ENCODE results near the gene ZDHHC14.

ZDHHC14 gene

DNA sequence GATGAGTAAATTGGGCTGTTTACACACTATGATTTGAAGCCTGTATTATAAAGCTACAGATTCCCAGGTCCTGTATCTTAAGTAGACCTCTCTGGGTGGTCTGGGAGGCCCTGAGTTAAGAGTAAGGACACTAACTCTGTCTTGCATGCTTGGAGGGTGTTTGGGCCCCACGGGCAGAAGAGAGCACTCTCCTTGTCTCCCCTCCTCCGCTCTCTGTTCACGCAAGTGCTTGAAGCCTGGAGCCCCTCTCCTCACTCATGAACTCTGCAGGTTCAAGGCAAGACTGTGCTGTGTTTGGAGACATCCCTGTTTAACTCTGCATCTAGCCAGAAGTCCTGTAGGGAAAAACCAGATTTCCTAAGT is 154.0 kb downstream of the ZDHHC14 start:
- Histone ChIP-seq H3K4me2 (ENCODE audit: low read length) (no peak overlapping the region), H3K27ac (ENCODE audit: low read depth, low read length) (no peak overlapping the region), H4K20me1 (ENCODE audit: control insufficient read depth, insufficient read depth, low read depth, low read length) (no peaks in the 10 kb centered on the region), H3K9me2 (replicated peaks; ENCODE audit: control insufficient read depth, low read length) (no peaks in the 10 kb centered on the region), H3K36me3 (ENCODE audit: control insufficient read depth, low read length) (no peaks in the 10 kb centered on the region), H3K4me1 (ENCODE audit: control insufficient read depth, low read length) (peaks cover 59% of the 10 kb centered on the region), H3K27me3 (ENCODE audit: control insufficient read depth, low read length) (no peaks in the 10 kb centered on the region), H3K9me3 (ENCODE audit: control insufficient read depth, insufficient read depth, low read length) (no peaks in the 10 kb centered on the region), H3K4me3 (ENCODE audit: low read length) (no peak overlapping the region), H3F3A (ENCODE audit: control insufficient read depth, insufficient read depth) (0 out of 2 replicates have a peak, but pooled peaks cover 2% of the 10 kb centered on the region), H3K79me2 (ENCODE audit: control insufficient read depth, low read length) (no peaks in the 10 kb centered on the region)
- TF ChIP-seq, protein P1, sequence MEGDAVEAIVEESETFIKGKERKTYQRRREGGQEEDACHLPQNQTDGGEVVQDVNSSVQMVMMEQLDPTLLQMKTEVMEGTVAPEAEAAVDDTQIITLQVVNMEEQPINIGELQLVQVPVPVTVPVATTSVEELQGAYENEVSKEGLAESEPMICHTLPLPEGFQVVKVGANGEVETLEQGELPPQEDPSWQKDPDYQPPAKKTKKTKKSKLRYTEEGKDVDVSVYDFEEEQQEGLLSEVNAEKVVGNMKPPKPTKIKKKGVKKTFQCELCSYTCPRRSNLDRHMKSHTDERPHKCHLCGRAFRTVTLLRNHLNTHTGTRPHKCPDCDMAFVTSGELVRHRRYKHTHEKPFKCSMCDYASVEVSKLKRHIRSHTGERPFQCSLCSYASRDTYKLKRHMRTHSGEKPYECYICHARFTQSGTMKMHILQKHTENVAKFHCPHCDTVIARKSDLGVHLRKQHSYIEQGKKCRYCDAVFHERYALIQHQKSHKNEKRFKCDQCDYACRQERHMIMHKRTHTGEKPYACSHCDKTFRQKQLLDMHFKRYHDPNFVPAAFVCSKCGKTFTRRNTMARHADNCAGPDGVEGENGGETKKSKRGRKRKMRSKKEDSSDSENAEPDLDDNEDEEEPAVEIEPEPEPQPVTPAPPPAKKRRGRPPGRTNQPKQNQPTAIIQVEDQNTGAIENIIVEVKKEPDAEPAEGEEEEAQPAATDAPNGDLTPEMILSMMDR (IDR thresholded peaks at IDR 0.05; ENCODE audit: low read depth, low read length, poor library complexity, severe bottlenecking): no peak
- TF ChIP-seq EZH2phosphoT487 (IDR thresholded peaks at IDR 0.05; ENCODE audit: borderline replicate concordance, low read length): no peak

DNA sequence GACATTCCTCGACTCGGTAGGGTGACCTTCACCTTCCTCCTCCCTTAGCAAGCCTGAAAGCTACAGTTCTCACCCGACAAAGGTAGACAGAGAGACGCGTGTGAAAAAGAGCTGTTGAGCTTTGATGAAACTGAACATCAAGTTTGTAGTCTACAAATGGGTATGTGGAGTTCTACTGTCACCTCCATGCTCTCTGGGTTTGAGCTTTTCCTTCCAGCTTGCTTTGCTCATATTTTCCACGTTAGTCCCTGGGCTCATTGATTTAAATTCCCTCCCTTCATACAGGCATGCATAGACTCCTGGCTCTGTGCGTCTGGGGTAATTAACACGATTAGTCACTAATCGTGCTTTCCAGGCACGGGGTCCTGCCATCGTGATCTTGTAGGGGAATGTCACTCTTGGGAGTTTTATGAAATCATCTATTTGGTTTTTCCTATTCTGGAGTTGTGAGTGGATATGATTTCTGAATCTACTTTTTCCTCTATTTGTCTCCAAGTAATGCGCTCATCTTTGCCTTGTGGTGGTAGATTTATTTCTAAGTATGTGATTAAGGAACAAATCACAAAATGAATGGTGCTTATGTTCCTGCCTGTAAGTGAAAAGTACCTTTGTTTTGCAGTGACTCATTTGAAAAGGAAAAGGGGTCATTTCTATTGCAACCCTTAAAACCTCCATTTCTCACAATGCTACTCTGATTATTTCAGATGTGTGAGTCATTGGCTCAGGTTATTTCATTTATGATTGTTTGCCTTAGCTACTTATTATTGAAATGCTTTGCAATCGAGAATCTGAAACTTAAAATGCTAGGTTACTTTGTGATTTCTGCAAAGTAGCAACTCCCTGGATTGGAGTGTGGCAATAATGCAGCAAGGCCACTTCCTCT is 154.6 kb downstream of the ZDHHC14 start:
- Histone ChIP-seq H3K9me2 (replicated peaks; ENCODE audit: control insufficient read depth, low read length) (no peaks in the 10 kb centered on the region), H3K9me3 (ENCODE audit: control insufficient read depth, insufficient read depth, low read length) (no peaks in the 10 kb centered on the region), H4K20me1 (ENCODE audit: control insufficient read depth, insufficient read depth, low read depth, low read length) (no peaks in the 10 kb centered on the region), H3K27ac (ENCODE audit: low read depth, low read length) (peak overlapping the region; percentile 57), H3F3A (ENCODE audit: control insufficient read depth, insufficient read depth) (0 out of 2 replicates have a peak, but pooled peaks cover 2% of the 10 kb centered on the region), H3K4me2 (ENCODE audit: low read length) (peak overlapping the region; percentile 46), H3K4me1 (ENCODE audit: control insufficient read depth, low read length) (peaks cover 63% of the 10 kb centered on the region), H3K79me2 (ENCODE audit: control insufficient read depth, low read length) (no peaks in the 10 kb centered on the region), H3K4me3 (ENCODE audit: low read length) (peak overlapping the region; percentile 8; the same call in 1 of the 2 replicates), H3K27me3 (ENCODE audit: control insufficient read depth, low read length) (no peaks in the 10 kb centered on the region), H3K36me3 (ENCODE audit: control insufficient read depth, low read length) (no peaks in the 10 kb centered on the region)
- TF ChIP-seq, protein P1 (IDR thresholded peaks at IDR 0.05; ENCODE audit: low read depth, low read length, poor library complexity, severe bottlenecking): no peak
- no peak for TF ChIP-seq EZH2phosphoT487 (IDR thresholded peaks at IDR 0.05; ENCODE audit: borderline replicate concordance, low read length)

DNA sequence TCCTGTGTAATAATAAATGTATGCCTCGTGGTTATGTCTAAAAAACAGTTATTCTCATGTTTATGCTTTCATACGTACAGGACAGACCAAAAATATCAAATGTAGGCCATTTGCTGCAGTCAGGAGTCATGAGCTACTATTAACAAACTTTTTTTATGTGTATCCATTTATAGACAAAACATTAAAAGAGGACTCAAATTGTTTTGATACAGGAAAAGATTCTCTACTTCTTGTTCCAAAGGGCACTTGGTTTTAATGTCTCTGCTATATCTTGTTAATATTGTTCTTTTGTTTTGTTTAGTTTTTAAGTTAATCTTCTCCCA is 155.2 kb downstream of the ZDHHC14 start:
- no peaks in the 10 kb centered on the region for H3K9me3 ChIP-seq (ENCODE audit: control insufficient read depth, insufficient read depth, low read length)
- H3K27ac ChIP-seq (ENCODE audit: low read depth, low read length): peak overlapping the region; percentile 57
- H4K20me1 ChIP-seq (ENCODE audit: control insufficient read depth, insufficient read depth, low read depth, low read length): no peaks in the 10 kb centered on the region
- no peaks in the 10 kb centered on the region for H3K9me2 ChIP-seq (replicated peaks; ENCODE audit: control insufficient read depth, low read length)
- no peak for TF ChIP-seq EZH2phosphoT487 (IDR thresholded peaks at IDR 0.05; ENCODE audit: borderline replicate concordance, low read length)
- TF ChIP-seq, protein P1 (IDR thresholded peaks at IDR 0.05; ENCODE audit: low read depth, low read length, poor library complexity, severe bottlenecking): no peak
- no peaks in the 10 kb centered on the region for H3K79me2 ChIP-seq (ENCODE audit: control insufficient read depth, low read length)
- no peaks in the 10 kb centered on the region for H3K27me3 ChIP-seq (ENCODE audit: control insufficient read depth, low read length)
- H3F3A ChIP-seq (ENCODE audit: control insufficient read depth, insufficient read depth): 0 out of 2 replicates have a peak, but pooled peaks cover 2% of the 10 kb centered on the region
- H3K4me1 ChIP-seq (ENCODE audit: control insufficient read depth, low read length): peaks cover 65% of the 10 kb centered on the region
- H3K4me3 ChIP-seq (ENCODE audit: low read length): peak overlapping the region; percentile 8; the same call in 1 of the 2 replicates
- H3K4me2 ChIP-seq (ENCODE audit: low read length): peak overlapping the region; percentile 46
- H3K36me3 ChIP-seq (ENCODE audit: control insufficient read depth, low read length): no peaks in the 10 kb centered on the region
